ENCODE measurements around the gene SYP. TPM values are rescaled to one million over a fixed set of nuclear protein-coding genes. Genes with fewer than 3 reads are reported as not detected.

The SYP gene
- total and polyA plus RNA-seq, 9 of the 15 experiments (the other 6 are each of a cell fraction or from before 2014, with no cell fraction given): 0.48 to 5.1 (median 2.6) TPM

- TF ChIP-seq MXD1 (CRISPR knock-in tag; IDR thresholded peaks at IDR 0.05; ENCODE audit: borderline replicate concordance, poor library complexity, severe bottlenecking) (no peak), ETS1 (conservative IDR thresholded peaks at IDR 0.05; ENCODE audit: control insufficient read depth, low read depth, low read length) (peak; percentile 85; the same call in 1 of the 2 replicates), XRCC4 (IDR thresholded peaks at IDR 0.05; ENCODE audit: extremely low read depth, insufficient read depth, insufficient read length) (no peak), ZNF431 (CRISPR knock-in tag; IDR thresholded peaks at IDR 0.05) (no peak), CHD4 (IDR thresholded peaks at IDR 0.05; ENCODE audit: insufficient read depth, insufficient replicate concordance, low read depth, low read length, poor library complexity, severe bottlenecking) (no peak), NR2C2 (CRISPR knock-in tag; IDR thresholded peaks at IDR 0.05) (peak; percentile 68), NR2C2 (tag; IDR thresholded peaks at IDR 0.05) (peak; percentile 67), CREM (IDR thresholded peaks at IDR 0.05; ENCODE audit: low read depth) (peak; percentile 89), THAP7 (CRISPR knock-in tag; IDR thresholded peaks at IDR 0.05) (no peak), MTA2 (IDR thresholded peaks at IDR 0.05; ENCODE audit: low read depth) (no peak), KAT8 (IDR thresholded peaks at IDR 0.05; ENCODE audit: low read depth) (no peak), CREB1 (IDR thresholded peaks at IDR 0.05) (no peak), CREB1 (CRISPR knock-in tag; IDR thresholded peaks at IDR 0.05) (peak; percentile 75; the same call in 1 of the 2 replicates), CBFB (CRISPR knock-in tag; IDR thresholded peaks at IDR 0.05) (no peak), PRPF4 (IDR thresholded peaks at IDR 0.05; ENCODE audit: insufficient read depth, low read depth, low read length, poor library complexity, severe bottlenecking) (no peak), CBX2 (IDR thresholded peaks at IDR 0.05; ENCODE audit: insufficient read depth, low read length, poor library complexity, severe bottlenecking) (no peak), CSDE1 (IDR thresholded peaks at IDR 0.05) (no peak), CEBPB (tag; IDR thresholded peaks at IDR 0.05) (no peak), MAFF (IDR thresholded peaks at IDR 0.05; ENCODE audit: low read length) (no peak), FUS (optimal IDR thresholded peaks at IDR 0.05; ENCODE audit: low read depth, low read length) (no peak), ZNF436 (CRISPR knock-in tag; IDR thresholded peaks at IDR 0.05) (no peak), CHCHD3 (CRISPR knock-in tag; IDR thresholded peaks at IDR 0.05) (no peak), NELFE (IDR thresholded peaks at IDR 0.05; ENCODE audit: insufficient read depth, insufficient read length) (no peak), NR4A1 (CRISPR knock-in tag; IDR thresholded peaks at IDR 0.05) (no peak), NR4A1 (tag; IDR thresholded peaks at IDR 0.05) (no peak), DMBX1 (CRISPR knock-in tag; IDR thresholded peaks at IDR 0.05; ENCODE audit: borderline replicate concordance) (peak; percentile 84)
These were observed at the start of gene SYP (continued) for GRCh38 chrX:49199906-49200771.
